NCI-H1048 (cell line): ENCODE measurements around the gene SPATA16.
"Not testable (repeated sequence)": the region's sequence is repeated elsewhere in the genome, so short reads cannot be mapped to it uniquely, and the experiment has no call there.

Experiments
- DNase-seq: peaks from one replicate; lab custom pipeline; 2025; lab: John Stamatoyannopoulos, UW

SPATA16 gene, protein sequence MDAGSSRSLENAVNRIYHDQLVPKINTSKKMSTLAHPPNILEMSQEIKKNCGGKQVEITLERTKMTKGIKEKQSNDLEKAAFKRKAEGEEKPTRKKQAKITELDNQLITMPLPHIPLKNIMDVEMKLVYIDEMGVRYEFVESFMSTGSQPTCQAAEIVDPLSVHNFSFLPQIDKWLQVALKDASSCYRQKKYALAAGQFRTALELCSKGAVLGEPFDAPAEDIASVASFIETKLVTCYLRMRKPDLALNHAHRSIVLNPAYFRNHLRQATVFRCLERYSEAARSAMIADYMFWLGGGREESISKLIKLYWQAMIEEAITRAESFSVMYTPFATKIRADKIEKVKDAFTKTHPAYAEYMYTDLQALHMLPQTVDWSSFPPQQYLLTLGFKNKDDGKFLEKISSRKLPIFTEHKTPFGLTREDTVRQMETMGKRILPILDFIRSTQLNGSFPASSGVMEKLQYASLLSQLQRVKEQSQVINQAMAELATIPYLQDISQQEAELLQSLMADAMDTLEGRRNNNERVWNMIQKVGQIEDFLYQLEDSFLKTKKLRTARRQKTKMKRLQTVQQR

GRCh38 chr3:173140986-173141385 is at the start of gene SPATA16:
Gene SPATA16 (minus strand): TSS chr3:173141235. CDS start chr3:173117731, 23,504 bp downstream.
- no peak for DNase-seq

DNA sequence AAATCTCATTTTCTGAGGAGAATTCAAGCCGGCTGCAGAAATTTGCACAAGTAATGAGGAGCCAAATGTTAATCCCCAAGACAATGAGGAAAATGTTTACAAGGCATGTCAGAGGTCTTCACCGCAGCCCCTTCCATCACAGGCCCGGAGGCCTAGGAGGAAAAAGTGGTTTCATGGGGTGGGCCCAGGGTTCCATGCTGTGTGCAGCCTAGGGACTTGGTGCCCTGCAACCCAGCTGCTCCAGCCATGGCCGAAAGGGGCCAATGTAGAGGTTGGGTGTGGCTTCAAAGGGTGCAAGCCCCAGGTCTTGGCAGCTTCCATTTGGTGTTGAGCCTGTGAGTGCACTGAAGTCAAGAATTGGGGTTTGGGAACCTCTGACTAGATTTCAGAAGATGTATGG is 42.0 kb upstream of the SPATA16 start:
- DNase-seq: not testable (repeated sequence)

GRCh38 chr3:173173652-173174051 is 32.6 kb upstream of the SPATA16 start:
- no peak for DNase-seq

- DNase-seq: not testable (repeated sequence)
Observed at GRCh38 chr3:173159139-173159538, 18.1 kb upstream of the SPATA16 start.

DNA sequence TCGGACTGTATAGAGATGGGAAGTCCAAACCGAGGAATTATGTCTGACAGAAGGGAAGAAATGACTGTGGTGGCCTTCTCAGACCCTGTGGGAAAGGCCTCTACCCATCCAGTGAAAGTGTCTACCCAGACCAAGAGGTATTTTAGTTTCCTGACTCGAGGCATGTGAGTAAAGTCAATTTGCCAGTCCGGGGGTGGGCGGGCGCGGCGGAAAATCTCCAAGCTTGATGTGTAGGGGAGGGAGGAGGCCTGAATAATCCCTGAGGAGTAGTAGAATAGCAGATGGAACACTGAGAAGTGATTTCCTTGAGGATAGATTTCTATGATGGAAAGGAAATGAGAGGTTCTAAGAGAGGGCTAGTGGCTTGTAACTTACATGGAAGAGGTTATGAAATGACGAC is 15.5 kb upstream of the SPATA16 start:
- DNase-seq: not testable (repeated sequence)

- DNase-seq: no peak
Observed at GRCh38 chr3:173153631-173154030, 12.6 kb upstream of the SPATA16 start.

DNA sequence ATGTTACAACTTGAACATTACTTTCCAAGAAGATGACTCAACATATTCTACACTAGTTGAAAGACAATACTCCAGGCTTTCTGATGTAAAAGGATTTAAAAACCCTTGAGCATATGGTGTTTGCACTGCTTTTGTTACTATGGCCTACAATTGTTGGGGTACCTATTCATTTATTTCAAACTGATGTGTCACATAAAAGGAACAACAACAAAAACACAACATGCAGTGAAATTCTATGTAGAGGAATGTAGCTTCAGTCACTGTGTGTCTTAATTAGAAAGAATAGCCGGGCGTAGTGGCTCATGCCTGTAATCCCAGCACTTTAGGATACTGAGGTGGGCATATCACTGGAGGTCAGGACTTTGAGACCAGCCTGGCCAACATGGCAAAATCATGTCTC is 1.6 kb downstream of the SPATA16 start:
- DNase-seq: no peak

DNA sequence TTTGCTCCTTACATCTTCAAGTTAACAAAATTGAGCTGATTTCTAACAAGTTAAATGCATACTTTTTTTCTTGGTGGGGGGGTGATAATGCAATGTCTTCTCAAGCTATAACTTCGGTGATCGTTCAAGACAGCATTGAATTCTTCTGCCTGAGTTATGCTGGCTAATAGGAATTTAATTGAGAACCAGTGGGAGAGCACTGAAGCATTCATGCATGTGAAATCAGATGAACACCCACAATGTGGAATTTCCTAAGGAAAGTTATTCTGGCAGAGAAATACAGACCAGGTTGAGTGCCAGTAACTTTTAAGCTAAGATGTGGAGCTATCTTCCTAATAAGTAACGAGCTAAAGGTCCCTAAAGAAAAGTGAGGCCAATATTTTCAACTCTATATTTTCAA is 3.0 kb downstream of the SPATA16 start:
- DNase-seq: no peak

DNA sequence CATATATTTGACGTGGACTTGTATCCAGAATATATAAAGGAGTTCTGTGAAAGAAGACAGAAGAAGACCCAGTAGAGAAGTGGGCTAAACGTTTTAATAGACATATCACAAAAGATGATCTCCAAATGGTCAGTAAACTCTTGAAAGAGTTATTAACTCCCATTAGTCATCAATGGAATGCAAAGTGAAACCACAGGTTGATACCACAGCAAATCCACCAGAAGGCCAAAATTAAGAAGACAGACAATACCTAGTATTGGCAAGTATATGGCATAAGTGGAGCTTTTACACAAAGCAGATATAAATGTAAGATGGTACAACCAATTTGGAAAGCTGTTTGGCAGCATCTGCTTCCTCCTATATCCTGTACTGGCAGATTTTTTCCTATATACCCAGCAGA is 6.0 kb downstream of the SPATA16 start:
- DNase-seq: no peak

- DNase-seq: no peak
Observed at GRCh38 chr3:173128633-173129032, 12.4 kb downstream of the SPATA16 start.

- DNase-seq: no peak
Observed at GRCh38 chr3:173111321-173111720, 29.7 kb downstream of the SPATA16 start.

DNA sequence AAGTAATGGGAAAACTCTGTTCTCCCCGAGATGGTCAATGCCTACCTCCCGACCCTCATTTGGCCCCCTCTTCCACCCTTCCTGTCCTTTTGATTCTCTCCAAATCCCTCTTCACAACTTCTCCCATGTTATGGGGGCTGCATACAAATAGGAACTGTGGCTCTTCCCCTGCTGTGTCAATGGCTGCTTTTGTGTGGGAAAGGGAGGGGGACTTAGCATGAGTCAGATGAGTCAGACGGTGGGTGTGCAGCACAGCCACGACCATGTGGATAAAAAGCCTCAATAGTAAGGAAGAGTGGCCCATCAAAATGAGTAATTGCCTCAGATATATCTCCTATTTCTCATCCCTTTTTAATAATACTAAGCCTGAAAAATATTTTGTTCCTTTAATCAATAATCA is 31.9 kb downstream of the SPATA16 start:
- DNase-seq: no peak

DNA sequence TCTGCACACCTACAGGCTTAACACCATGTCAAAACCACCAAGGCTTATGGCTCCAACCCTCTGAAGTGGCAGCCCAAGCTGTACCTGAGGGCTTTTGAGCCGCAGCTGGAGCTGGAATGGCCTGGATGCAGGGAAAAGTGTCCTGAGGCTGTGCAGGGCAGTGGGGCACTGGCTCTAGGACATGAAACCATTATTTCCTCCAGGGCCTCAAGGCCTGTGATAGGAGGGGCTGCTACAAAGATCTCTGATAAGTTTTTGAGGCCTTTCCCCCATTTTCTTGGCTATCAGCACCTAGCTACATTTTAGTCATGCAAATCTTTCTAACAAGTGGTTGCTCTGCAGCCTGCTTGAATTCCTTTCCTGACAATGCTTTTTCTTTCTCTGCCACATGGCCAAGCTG is 37.6 kb downstream of the SPATA16 start:
- DNase-seq: no peak

GRCh38 chr3:173098959-173099358 is 42.1 kb downstream of the SPATA16 start:
- no peak for DNase-seq

GRCh38 chr3:173096994-173097785 is 43.8 kb downstream of the SPATA16 start:
- no peak for DNase-seq

- no peak for DNase-seq
Observed at GRCh38 chr3:173096140-173096539, 44.9 kb downstream of the SPATA16 start.

- no peak for DNase-seq
Observed at GRCh38 chr3:173092038-173092437, 49.0 kb downstream of the SPATA16 start.

- no peak for DNase-seq
Observed at GRCh38 chr3:173090492-173090891, 50.5 kb downstream of the SPATA16 start.

GRCh38 chr3:173089283-173089682 is 51.8 kb downstream of the SPATA16 start:
- DNase-seq: no peak

DNA sequence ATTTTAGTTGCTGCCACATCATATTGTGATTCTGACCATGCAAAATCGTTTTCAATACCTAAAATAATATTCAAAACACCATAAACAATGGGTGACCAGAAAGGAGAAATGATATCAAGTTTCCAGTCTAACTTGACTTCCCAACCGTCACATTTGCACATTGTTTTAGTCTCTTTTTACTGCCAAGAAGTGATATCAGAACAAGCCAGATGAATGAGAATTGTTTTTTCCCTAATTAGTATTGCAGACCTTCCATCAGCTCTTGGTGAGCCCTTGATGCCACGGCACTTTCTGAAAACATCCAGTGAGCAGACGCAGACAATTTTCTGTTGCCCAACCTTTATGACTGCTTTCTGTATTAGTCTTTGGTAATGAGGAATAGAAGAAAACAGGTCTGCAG is 62.5 kb downstream of the SPATA16 start:
- DNase-seq: no peak

- no peak for DNase-seq
Observed at GRCh38 chr3:173066044-173067004, 74.7 kb downstream of the SPATA16 start.

- no peak for DNase-seq
Observed at GRCh38 chr3:173065543-173065981, 75.5 kb downstream of the SPATA16 start.
